HEK293 (cell line): ENCODE data around the gene MYL9.

Experiments
- CTCF ChIA-PET: fragments of 350-600 bp; formaldehyde crosslinking; extraction: SDS; loops from one replicate; lab custom pipeline; 2021; ENCODE audit warnings: antibody characterized with exemption; lab: Yijun Ruan, JAX
- POLR2A ChIA-PET: fragments of 300-600 bp; formaldehyde crosslinking; extraction: SDS; loops from one replicate; lab custom pipeline; 2020; ENCODE audit warnings: antibody characterized with exemption, inconsistent platforms; lab: Yijun Ruan, JAX
- H3K27ac ChIP-seq: fragments of 200-500 bp; sonication (Bioruptor generic); 2 replicates; pipeline ENCODE4 v1.5.1; 2014; ENCODE audit warnings: low read depth, low read length, control low read depth, inconsistent platforms; ENCODE audit errors: extremely low read depth
- H3K36me3 ChIP-seq, 2 experiments: fragments of 200-500 bp in 1 of 2; sonication (Bioruptor generic) in 1 of 2; 1 replicate in 1 of 2; 2 replicates in 1 of 2; pipeline ENCODE4 v1.5.1; 2014 to 2017; ENCODE audit warnings: inconsistent platforms in 2 of 2, low read length in 2 of 2; ENCODE audit not compliant: control insufficient read depth in 2 of 2, insufficient read depth in 1 of 2
- H3K4me1 ChIP-seq: fragments of 200-500 bp; sonication (Bioruptor generic); 2 replicates; pipeline ENCODE4 v1.5.1; 2014; ENCODE audit warnings: mild to moderate bottlenecking, low read length, inconsistent platforms; ENCODE audit not compliant: control insufficient read depth, insufficient read depth
- H3K4me3 ChIP-seq: 2 replicates; pipeline ENCODE4 v1.5.1; 2011; ENCODE audit warnings: low read depth, mild to moderate bottlenecking, control low read depth, low read length, moderate library complexity
- H3K9me3 ChIP-seq: fragments of 200-500 bp; sonication (Bioruptor generic); 2 replicates; pipeline ENCODE4 v1.5.1; 2014; ENCODE audit warnings: low read depth, low read length, inconsistent platforms; ENCODE audit not compliant: control insufficient read depth, insufficient read depth
- AEBP2 ChIP-seq: fragments of 450-650 bp; formaldehyde crosslinking; IDR thresholded peaks from 2 replicates; pipeline ENCODE4 v1.5.1; 2016; ENCODE audit warnings: missing biosample characterization, missing genetic modification characterization, borderline replicate concordance
- FEZF1 ChIP-seq: fragments of 450-650 bp; formaldehyde crosslinking; IDR thresholded peaks from 2 replicates; pipeline ENCODE4 v1.5.1; 2016; ENCODE audit warnings: missing biosample characterization, missing genetic modification characterization
- INSM2 ChIP-seq: fragments of 450-650 bp; formaldehyde crosslinking; IDR thresholded peaks from 2 replicates; pipeline ENCODE4 v1.5.1; 2016; ENCODE audit warnings: missing biosample characterization, missing genetic modification characterization
- PRDM6 ChIP-seq: fragments of 450-650 bp; formaldehyde crosslinking; IDR thresholded peaks from 2 replicates; pipeline ENCODE4 v1.5.1; 2017; ENCODE audit warnings: missing biosample characterization, missing genetic modification characterization
- SETDB1 ChIP-seq: IDR thresholded peaks from one replicate; pipeline ENCODE4 v1.6.1; 2017; ENCODE audit warnings: mild to moderate bottlenecking, low read length, moderate library complexity, mixed read lengths; ENCODE audit not compliant: insufficient read length
- TCF7L2 ChIP-seq: IDR thresholded peaks from 2 replicates; pipeline ENCODE4 v1.6.1; 2011; ENCODE audit warnings: low read depth, mild to moderate bottlenecking, inconsistent platforms, low read length, moderate library complexity, borderline replicate concordance
- ZBTB26 ChIP-seq: fragments of 450-650 bp; formaldehyde crosslinking; optimal IDR thresholded peaks from 2 replicates; pipeline ENCODE3; 2016; ENCODE audit warnings: missing biosample characterization, mild to moderate bottlenecking, missing genetic modification characterization
- ZFP69B ChIP-seq: fragments of 450-650 bp; formaldehyde crosslinking; IDR thresholded peaks from 2 replicates; pipeline ENCODE4 v1.5.1; 2016; ENCODE audit warnings: missing biosample characterization, missing genetic modification characterization
- ZNF133 ChIP-seq: fragments of 450-650 bp; formaldehyde crosslinking; IDR thresholded peaks from 2 replicates; pipeline ENCODE4 v1.5.1; 2016; ENCODE audit warnings: missing biosample characterization, missing genetic modification characterization
- ZNF169 ChIP-seq: fragments of 450-650 bp; formaldehyde crosslinking; IDR thresholded peaks from 2 replicates; pipeline ENCODE4 v1.5.1; 2016; ENCODE audit warnings: missing biosample characterization, missing genetic modification characterization
- ZNF175 ChIP-seq: fragments of 450-650 bp; formaldehyde crosslinking; IDR thresholded peaks from 2 replicates; pipeline ENCODE4 v1.5.1; 2016; ENCODE audit warnings: missing biosample characterization, missing genetic modification characterization
- ZNF18 ChIP-seq: fragments of 450-650 bp; formaldehyde crosslinking; IDR thresholded peaks from 2 replicates; pipeline ENCODE4 v1.5.1; 2016; ENCODE audit warnings: missing biosample characterization, missing genetic modification characterization
- ZNF223 ChIP-seq: fragments of 450-650 bp; formaldehyde crosslinking; IDR thresholded peaks from 2 replicates; pipeline ENCODE4 v1.5.1; 2016; ENCODE audit warnings: missing biosample characterization, missing genetic modification characterization
- ZNF24 ChIP-seq: fragments of 450-650 bp; formaldehyde crosslinking; IDR thresholded peaks from 2 replicates; pipeline ENCODE4 v1.5.1; 2016; ENCODE audit warnings: missing biosample characterization, missing genetic modification characterization
- ZNF426 ChIP-seq: fragments of 450-650 bp; formaldehyde crosslinking; IDR thresholded peaks from 2 replicates; pipeline ENCODE4 v1.5.1; 2017; ENCODE audit warnings: missing biosample characterization, missing genetic modification characterization, mild to moderate bottlenecking, inconsistent platforms, moderate library complexity
- ZNF510 ChIP-seq: fragments of 450-650 bp; formaldehyde crosslinking; IDR thresholded peaks from 2 replicates; pipeline ENCODE4 v1.5.1; 2018; ENCODE audit warnings: mild to moderate bottlenecking, missing genetic modification characterization, missing biosample characterization; ENCODE audit not compliant: insufficient replicate concordance
- ZNF514 ChIP-seq: fragments of 450-650 bp; formaldehyde crosslinking; IDR thresholded peaks from 2 replicates; pipeline ENCODE4 v1.5.1; 2016; ENCODE audit warnings: missing biosample characterization, missing genetic modification characterization
- ZNF596 ChIP-seq: fragments of 450-650 bp; IDR thresholded peaks from 2 replicates; pipeline ENCODE4 v1.5.0; 2018; ENCODE audit warnings: missing biosample characterization, mild to moderate bottlenecking, missing genetic modification characterization, moderate library complexity
- ZNF621 ChIP-seq: fragments of 450-650 bp; formaldehyde crosslinking; IDR thresholded peaks from 2 replicates; pipeline ENCODE4 v1.5.1; 2017; ENCODE audit warnings: missing biosample characterization, missing genetic modification characterization
- ZNF704 ChIP-seq: fragments of 450-650 bp; formaldehyde crosslinking; IDR thresholded peaks from 2 replicates; pipeline ENCODE4 v1.5.1; 2016; ENCODE audit warnings: missing biosample characterization, missing genetic modification characterization
- ZNF707 ChIP-seq: fragments of 450-650 bp; formaldehyde crosslinking; IDR thresholded peaks from 2 replicates; pipeline ENCODE4 v1.5.1; 2016; ENCODE audit warnings: missing biosample characterization, missing genetic modification characterization
- ZNF747 ChIP-seq: fragments of 450-650 bp; formaldehyde crosslinking; IDR thresholded peaks from 2 replicates; pipeline ENCODE4 v1.5.1; 2016; ENCODE audit warnings: missing biosample characterization, missing genetic modification characterization

The MYL9 gene

GRCh38 chr20:36493801-36494114, 47.6 kb upstream of the MYL9 start:
- Histone ChIP-seq H3K27ac (no peak overlapping the region), H3K4me1 (no peaks in the 10 kb centered on the region), H3K36me3 (peaks cover 0 to 27% of the 10 kb centered on the region in 2 experiments; a peak in 1 of 3 replicates), H3K9me3 (no peaks in the 10 kb centered on the region), H3K4me3 (no peak overlapping the region)
- POLR2A ChIA-PET = no interaction called here
- CTCF ChIA-PET = interaction anchor here (1.0 kb wide), 1 partner anchor 54 kb away, joined by 3 read pairs; no protein-coding TSS in a partner anchor
- no peak for TF ChIP-seq FEZF1 (tag by site-specific recombination)
- TF ChIP-seq ZNF747 (tag by site-specific recombination) = no peak
- TF ChIP-seq ZBTB26 = no peak
- TF ChIP-seq PRDM6 (tag by site-specific recombination) = no peak
- no peak for TF ChIP-seq ZNF133
- TF ChIP-seq INSM2 (tag by site-specific recombination) = no peak
- no peak for TF ChIP-seq ZNF18
- no peak for TF ChIP-seq AEBP2 (tag by site-specific recombination)
- TF ChIP-seq ZNF175 = no peak
- no peak for TF ChIP-seq ZNF510 (tag by site-specific recombination)
- no peak for TF ChIP-seq SETDB1

- POLR2A ChIA-PET = no interaction called here
- Histone ChIP-seq H3K36me3 (peaks cover 0 to 43% of the 10 kb centered on the region in 2 experiments; a peak in 1 of 3 replicates), H3K9me3 (no peaks in the 10 kb centered on the region), H3K4me3 (no peak overlapping the region), H3K27ac (no peak overlapping the region), H3K4me1 (no peaks in the 10 kb centered on the region)
- CTCF ChIA-PET = interaction anchor here (0.7 to 0.9 kb wide), 2 partner anchors 43 to 269 kb away, joined by 3 read pairs; no protein-coding TSS in a partner anchor
- TF ChIP-seq ZFP69B (tag by site-specific recombination) (no peak), ZNF621 (tag by site-specific recombination) (no peak), ZNF24 (no peak), ZNF426 (no peak), ZNF514 (tag by site-specific recombination) (no peak), ZNF707 (tag by site-specific recombination) (no peak), TCF7L2 (no peak), ZNF596 (tag by site-specific recombination) (no peak), ZNF169 (tag by site-specific recombination) (no peak), ZNF223 (tag by site-specific recombination) (no peak), ZNF704 (tag by site-specific recombination) (no peak)
These were observed 44.3 kb upstream of the MYL9 start for GRCh38 chr20:36496707-36497669.
